Tibial nerve (tissue), 4 donors: ENCODE data around the gene TMEM132D.

ENCODE experiments used
- CTCF ChIP-seq, 5 experiments: fragments of 200-600 bp in 3 of 5; fragments of 450-650 bp in 2 of 5; sonication (generic) in 3 of 5; IDR thresholded peaks; one replicate each; pipeline ENCODE4 v1.5.1; 2016 to 2019; ENCODE audit warnings: antibody characterized with exemption in 5 of 5, mild to moderate bottlenecking in 3 of 5, moderate library complexity in 2 of 5
- EP300 ChIP-seq, 2 donors: sonication (generic); formaldehyde crosslinking; IDR thresholded peaks; one replicate each; pipeline ENCODE4 v1.6.1; 2017; ENCODE audit warnings: antibody characterized with exemption in 2 of 2, mild to moderate bottlenecking in 1 of 2
- POLR2A ChIP-seq, 2 donors: fragments of 450-650 bp; IDR thresholded peaks; one replicate each; pipeline ENCODE4 v1.6.1; 2017; ENCODE audit warnings: antibody characterized with exemption in 2 of 2, mild to moderate bottlenecking in 2 of 2, moderate library complexity in 2 of 2

GRCh38 chr12:129381715-129382114 lies 522.1 kb downstream of the TMEM132D start:
- TF ChIP-seq POLR2A (IDR thresholded peaks at IDR 0.05), result no peak
- TF ChIP-seq CTCF (IDR thresholded peaks at IDR 0.05), result no peak
- no peak for TF ChIP-seq EP300 (IDR thresholded peaks at IDR 0.05)
